Activated CD8-positive, alpha-beta memory T cell treated with anti-CD3 and anti-CD28 coated beads, Interleukin-2, amount 50 U/mL, for 24 hours (primary cell): ENCODE results near the gene CREB3.

ENCODE experiments used
- DNase-seq: peaks from one replicate; pipeline ENCODE4 v3.0.0-alpha.2; 2020; ENCODE audit errors: extremely low read depth

Gene CREB3

DNA sequence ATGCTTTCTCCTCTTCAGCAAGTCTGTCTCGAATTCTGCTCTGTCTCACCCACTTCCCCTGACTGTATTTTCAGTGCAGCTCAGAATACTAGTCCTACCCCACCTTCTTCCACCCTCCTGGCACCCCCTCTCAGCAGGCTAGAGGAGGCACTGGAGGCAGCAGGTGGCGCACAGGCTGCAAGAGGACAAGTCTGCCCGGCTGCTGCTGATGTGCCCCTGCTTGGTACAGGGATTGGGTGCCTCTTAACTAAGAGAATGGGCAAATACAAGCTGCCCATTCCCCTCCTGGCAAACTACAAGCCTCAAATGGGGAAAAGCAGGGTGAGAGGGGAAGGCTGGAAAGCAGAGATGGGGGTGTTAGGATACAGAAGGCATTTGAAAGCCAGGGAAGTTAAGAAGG is 5.5 kb upstream of the CREB3 start:
- DNase-seq: no peak

DNA sequence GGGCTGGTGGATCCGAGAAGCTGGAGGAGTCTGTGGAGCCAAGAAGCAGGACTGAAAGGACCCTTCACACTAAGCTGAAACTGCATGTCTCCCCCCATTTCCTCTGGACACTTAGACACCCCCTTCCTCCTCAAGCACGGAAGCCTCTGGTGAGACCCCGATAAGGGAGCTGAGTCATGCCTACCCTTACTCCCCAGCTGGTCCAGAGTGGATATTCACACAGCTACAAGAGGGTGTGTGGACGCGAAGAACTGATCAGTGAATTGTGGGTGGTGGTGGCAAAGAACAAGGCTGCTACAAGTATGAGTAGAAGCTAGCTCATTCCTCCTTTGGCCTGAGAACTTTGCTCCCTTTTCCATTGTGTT is 4.8 kb upstream of the CREB3 start:
- DNase-seq: no peak

DNA sequence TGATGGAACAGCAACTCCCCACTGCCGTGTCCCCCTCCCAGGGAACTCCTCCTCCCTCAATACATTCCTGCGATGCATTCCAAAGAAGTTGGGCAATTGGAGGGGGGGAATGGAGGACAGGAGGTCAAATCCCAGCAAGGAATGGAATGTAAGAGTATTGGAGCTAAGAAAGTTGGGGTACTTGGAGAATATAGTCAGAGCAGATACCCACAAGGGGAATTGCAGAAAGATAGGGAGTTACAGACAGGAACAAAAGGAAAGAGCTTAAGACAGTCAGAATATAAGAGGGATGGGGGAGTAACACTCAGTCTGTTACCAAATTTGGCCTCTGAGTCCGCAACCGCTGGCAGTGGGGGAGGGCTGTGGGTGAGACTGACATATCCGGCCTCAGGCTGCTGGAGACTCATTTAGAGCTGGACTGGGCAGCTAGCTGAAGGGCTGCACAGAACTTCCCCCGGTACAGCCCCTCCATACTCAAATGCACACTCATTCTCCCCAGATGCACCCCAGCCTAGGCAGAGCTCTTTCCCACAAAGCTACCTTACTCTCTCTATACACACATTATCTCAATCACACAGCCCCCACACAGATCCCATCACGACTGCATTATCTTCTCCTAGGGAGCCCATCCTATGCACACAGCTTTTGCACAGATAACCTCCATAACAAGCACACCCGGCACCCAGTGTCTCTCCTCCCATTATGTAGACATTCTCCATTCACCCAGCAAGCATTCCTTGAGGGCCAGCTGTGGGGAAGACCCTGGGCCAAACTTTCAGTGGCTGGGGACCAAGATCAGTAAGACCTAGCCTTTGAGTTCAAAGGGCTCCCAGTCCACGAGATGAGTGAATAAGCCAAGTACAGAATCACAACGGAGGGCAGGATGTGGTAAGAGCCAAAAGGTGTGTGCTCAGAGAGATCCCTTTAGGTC is 4.2 kb upstream of the CREB3 start:
- DNase-seq: no peak

DNA sequence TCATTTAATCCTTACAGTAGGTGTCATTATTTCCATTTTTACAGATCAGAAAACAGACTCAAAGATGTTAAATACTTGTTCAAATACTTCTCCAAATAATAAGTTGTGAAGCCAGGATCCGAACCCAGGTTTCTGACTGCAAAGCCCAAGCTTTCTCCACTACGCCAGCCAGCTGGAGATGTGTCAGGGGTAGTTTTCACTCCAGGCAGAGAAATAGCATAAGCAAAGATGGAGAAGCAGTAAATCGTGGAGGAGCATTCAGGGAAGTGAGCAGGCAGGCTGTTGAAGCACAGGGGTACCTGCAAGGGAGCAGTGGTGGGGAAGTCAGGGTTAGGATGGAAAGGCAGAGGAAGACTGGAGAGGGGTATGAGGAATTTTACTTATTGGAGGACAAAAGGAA is 3.4 kb upstream of the CREB3 start:
- DNase-seq: no peak

DNA sequence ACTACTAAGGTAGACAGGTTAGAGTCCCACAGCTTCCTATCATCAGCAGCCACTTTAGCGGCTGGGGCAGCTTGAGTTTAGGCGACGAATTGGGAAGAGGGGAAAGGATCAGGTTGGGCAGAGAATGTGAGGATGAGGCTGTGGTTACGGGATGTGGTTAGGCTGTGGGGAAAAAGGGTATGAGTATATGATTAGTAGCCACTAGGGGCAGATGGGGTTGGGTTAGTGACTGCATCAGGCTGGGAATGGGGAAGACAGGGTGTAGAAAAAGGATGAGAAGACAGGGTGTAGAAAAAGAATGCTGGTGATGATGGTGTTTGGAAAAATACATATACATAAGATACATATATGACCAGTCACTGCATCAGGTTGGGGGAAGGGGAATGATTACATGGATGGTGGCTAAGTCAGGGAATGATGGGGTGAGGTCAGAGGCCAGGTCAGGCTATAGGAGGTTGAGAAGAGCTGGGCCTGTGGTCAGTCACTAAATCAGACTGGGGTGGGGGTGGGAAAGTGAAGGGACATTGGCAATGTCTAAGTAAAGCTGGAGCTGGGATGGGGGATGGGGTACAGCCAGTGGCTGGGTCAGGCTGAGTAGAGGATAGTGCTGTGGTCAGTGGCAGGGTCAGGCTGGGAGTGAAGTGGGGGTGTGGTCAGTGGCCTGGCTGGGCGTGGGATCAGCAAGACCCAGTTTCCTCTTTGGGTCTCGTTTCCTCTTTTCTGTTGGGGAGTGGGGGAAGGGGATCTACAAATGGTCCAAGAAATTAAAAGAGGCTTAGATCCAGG is 2.6 kb upstream of the CREB3 start:
- no peak for DNase-seq

DNA sequence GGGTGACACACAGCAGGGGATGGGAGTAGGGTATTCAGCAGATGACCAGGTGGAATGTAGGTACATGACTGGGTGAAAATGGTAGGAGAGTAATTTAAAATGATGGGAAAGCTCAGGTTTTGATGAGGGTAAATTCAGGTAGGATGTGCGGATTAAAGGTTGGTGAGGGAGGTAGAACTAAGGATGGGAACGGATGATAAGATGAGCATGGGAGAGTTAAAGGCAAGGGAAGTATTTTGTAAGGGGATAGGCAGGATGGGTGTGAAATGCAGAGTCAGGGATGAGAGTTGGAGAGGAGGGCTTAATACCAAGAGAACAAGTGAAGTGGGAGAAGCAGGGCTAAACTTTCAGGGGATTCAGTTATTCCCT is 2.0 kb upstream of the CREB3 start:
- no peak for DNase-seq

DNA sequence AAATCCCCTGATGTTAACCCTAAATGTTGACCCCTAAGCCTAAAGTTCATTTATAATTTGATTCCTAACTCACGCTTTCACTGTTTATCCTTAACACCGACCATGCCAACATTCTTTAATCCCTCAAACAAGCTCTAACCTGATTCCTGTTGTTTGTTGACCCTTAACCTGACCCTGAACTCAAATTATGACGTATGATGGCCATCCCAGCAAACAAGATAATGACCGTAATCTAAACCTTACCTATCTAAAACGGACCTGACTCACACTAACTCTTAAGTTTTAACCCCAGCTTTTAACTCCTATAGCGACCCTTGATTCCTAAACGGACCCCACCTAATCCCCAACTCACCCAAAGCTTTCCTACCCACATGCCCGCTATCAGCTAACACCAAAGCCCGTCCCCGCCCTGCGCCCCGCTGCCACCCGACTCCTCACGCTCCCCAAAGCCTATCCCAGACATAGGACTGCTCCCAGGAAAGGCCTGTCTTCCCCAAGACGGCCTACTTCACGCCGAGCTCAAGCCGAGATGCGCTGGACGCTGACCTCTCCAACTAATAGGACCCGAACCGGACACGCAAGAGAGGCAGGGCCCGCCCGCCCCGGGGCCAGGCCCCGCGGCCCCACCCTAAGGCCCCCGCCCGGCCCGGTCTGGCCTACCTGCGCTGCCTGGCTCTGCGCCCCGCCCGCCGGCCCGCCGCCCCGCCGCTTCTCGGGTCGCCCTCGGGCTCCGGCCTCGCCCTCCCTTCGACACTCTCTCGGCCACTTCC is 866 bp upstream of the CREB3 start:
- DNase-seq: no peak

DNA sequence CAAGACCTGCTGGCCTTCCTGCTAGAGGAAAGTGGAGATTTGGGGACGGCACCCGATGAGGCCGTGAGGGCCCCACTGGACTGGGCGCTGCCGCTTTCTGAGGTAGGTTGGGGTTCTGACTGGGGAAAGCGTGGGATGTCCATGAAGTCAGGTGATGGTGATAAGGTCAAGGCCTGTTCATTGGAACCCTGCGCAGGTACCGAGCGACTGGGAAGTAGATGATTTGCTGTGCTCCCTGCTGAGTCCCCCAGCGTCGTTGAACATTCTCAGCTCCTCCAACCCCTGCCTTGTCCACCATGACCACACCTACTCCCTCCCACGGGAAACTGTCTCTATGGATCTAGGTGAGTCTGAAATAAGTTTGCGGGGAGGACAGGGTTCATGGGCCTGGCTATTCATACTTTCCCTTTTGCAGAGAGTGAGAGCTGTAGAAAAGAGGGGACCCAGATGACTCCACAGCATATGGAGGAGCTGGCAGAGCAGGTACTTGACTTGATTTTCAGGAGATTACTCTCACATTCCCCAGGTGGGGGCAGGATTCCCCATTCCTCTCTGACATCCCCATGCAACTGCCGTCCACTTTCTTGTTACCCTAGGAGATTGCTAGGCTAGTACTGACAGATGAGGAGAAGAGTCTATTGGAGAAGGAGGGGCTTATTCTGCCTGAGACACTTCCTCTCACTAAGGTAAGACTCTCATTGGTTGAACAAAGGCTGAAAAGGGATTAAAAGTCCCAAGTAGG is 505 bp downstream of the CREB3 start:
- DNase-seq: no peak

DNA sequence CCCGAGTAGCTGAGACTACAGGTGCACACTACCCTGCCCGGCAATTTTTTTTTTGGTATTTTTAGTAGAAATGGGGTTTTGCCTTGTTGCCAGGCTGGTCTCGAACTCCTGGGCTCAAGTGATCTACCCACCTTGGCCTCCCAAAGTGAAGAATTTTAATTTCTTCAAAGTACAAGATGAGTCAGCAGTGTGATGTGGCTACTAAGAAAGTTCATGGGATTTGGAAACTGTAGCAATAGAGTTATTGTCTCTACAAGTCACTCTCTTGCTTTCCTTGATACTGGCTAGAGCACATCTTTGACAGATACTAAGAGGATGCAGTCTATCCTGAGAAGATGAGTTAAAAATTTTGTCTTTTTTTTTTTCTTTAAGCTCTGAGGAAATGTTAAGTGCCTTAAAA is 1.6 kb downstream of the CREB3 start:
- DNase-seq: no peak

DNA sequence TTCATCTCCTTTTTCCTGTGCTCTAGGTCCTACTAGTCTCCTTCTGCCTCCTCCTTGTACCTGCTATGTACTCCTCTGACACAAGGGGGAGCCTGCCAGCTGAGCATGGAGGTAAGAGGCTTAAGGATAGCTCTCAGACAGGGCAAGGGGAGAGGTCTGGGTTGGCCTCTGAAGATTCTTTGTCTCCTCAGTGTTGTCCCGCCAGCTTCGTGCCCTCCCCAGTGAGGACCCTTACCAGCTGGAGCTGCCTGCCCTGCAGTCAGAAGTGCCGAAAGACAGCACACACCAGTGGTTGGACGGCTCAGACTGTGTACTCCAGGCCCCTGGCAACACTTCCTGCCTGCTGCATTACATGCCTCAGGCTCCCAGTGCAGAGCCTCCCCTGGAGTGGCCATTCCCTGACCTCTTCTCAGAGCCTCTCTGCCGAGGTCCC is 3.8 kb downstream of the CREB3 start:
- DNase-seq: no peak

DNA sequence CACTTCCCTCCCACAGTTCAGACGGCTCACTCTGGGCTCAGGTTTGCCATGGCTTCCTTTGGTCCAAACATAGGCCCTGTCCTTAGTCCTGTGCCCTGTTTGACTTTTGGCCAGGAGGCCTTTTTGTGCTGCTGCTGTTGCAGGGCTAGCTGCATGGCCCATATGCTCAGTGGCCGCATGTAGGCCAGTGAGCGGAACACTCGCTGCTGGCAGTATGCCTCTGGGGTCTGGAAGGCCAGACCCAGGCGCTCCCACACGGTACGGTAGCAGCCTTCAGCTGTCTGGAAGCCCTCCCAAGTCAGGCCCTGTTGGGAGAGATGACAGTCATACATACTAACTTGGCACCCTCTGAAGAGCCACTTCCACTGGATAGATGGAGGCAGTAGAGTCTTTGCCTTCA is 4.7 kb downstream of the CREB3 start:
- DNase-seq: no peak

DNA sequence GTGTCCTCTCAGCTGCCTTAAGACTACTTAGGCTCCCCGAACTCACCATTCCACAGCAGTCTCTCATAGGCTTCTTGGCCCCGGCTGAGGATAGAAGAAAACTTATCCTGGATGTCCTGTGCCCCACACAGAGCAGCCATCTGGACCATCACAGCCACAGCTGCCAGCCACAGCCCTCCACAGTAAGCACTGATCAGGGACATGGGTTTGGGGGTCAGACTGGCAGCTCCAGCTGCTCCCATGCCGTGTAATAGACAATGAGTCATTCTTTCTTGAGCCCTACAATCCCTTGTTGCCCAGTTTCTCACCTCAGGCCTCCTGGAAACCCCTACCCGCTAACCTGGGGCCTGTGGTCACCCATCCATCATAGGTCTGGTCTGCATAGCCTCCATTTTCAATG is 5.7 kb downstream of the CREB3 start:
- DNase-seq: no peak

DNA sequence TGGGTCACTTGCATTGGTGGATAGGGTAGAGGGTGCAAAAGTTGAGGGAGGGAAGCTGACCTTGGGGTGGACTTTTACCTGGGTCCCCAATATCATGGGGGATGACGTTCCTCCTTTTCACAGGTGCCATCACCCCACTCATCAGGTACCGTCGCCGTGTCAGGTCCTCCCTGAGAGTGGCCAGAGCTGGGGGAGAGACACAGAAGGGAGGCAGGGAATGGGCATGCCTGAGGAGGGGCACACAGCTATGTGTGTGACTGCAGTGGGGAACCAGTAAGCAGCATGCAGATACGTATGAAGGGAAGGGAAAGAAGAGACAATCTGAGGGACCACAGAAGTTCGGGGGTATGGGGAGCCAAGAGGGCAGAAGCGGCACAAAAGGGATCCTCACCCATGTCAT is 6.5 kb downstream of the CREB3 start:
- DNase-seq: no peak

DNA sequence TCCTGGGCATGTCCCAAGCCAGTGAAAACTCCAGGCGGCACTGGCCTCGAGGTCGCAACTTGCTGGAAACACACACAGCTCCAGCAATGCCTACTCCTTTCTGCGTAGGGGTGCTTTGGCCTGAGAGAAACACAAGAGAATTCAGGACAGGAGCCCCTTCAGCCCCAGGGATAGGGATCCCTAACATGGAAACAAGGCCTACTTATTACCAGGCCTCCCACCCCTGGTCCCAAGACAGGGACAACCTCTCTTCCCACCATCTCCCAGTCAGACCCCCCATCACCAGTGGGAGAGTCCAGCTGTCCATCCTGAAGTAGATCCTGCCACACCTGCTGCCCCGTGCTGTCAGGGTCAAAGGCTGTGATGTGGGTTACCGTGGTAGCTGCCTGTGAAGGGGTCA is 7.8 kb downstream of the CREB3 start:
- no peak for DNase-seq

DNA sequence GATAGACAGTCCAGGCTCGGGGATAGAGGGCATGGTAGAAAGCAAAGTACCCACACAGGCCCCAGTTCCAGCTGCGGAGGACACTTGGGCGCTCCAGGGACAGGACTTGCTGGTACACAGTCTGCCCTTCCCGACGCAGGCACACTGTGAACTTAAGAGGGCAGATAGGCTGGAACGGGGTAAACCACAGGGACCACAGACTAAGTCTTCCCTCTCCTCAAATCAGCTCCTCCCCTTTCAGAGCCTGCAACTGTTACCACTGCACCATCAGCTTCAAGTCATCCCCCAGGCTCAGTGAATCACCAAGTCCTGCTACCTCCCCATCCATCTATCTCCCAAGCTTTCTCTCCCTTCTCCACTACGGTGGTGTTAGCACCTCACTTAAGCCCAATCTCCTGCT is 9.3 kb downstream of the CREB3 start:
- DNase-seq: no peak

DNA sequence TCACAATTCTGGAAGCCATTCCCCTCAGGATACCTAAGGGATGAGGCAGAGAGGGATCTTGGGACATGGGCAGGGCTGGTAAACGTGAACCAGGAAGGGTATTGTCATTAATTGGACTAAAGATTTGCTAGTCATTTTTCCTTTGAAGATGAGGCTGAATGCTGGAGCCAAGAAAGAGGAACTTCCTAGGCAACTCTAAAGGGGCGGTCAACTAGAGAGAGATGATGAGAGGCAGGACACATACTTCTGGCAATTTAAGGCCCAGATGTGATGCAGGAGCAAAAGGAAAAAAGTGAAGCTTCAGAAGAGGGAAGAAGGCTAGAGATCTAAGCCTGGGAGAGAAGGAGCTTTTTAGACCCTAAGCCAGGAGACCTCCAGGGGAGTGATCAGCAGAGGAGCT is 11.0 kb downstream of the CREB3 start:
- no peak for DNase-seq

DNA sequence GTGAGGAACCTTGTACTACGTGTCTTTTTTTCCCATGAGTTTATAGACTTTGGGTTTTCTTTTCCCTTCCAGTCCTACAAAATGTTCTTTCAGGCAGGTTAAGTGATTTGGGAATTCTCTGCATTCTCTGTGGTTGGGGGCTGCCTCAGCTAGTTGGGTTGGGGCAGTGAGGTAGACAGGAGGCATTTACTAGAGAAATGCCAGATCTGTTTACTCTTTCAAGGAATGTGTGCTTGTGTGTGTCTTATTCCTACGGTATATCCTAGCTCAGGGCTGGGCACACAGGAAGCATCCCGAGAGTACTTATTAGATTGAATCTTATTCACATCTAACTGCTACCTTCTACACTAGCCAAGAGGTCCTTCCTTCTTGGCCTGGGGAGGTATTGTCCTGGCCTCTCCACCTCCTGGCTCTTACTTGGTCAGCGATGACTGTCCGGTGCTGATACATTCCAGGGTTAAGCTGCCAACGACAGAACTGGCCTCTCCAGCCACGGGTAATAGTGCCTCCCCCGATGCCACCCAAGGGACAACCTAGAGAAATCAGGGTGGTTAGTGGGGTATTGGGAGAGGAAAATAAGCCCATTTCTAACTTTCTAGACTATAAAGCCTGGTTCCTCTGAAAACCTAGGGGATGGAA is 11.5 kb downstream of the CREB3 start:
- no peak for DNase-seq

DNA sequence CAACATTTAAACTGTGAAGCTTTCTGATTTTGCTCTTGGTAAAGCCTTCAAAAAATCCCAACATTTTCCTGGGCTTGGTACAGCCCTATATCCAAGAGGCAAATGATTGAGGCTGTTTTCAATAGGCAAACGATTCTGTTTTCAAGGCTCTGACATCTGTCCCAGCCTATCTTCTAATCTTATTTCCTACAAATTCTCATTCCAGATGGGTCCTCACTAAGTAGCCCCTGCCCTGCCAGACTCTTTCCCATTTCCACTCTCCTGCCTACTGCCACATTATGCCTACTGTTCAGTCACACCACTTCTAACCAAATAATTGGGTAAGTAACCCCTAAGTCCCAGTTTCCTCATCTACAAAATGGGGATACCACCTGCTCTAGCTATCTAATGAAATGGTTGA is 13.1 kb downstream of the CREB3 start:
- DNase-seq: no peak

DNA sequence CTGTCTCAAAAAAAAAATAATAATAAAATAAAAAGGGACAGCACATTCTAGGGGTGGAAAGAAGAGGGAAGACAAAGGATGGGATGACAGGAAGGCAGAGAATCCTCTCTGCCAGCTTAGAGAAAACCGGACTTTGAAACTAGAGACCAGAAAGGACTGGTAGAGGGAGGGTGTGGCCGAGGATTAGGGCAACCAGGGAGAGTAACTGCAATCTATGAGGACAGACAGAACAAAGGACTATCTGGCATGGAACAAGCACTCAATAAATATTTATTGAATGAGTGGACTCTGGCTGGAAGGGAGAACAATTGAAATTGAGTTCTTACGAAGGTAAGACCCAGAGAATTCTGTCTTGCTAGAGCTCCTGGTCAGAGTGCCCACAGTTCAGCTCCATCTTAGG is 14.1 kb downstream of the CREB3 start:
- no peak for DNase-seq

DNA sequence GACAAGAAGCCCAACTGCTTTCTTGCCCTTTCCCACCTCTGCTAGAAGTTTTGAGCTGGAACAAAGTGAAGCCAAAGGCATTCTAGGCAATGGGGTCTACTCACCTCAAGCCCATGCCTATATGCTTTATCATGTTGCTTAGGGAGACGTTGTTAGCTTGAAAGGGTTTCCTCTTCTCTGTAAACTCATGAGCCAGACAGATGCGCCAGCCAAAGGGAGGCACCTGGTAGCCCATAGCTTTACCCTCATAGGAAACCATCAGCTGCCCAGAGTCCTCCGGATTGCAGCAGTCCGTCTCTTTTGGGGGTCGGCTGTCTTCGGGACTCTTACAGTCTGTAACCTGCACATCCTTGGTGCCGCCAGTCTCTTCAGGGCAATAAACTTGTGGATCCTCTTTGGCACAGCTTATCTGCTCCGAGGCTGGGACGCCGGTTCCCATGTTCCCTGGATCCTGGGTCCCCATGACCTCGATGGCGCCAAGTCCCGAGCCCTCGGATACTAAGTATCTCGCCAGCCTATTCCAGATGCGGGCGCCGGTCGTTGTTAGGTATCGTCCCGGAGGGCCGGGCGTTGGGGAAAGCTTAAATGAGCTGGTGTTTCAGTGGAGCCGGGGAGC is 15.9 kb downstream of the CREB3 start:
- no peak for DNase-seq
